A549 (cell line): ENCODE measurements around the gene TNFRSF19. TPM values are rescaled to one million over a fixed set of nuclear protein-coding genes. Genes with fewer than 3 reads are reported as not detected.

Experiments
- ATAC-seq, 2 experiments: fragments of 200-7000 bp in 1 of 2; fragments of >200 bp in 1 of 2; cut with Nextera tagmentation in 1 of 2; cut with Tn5 transposase in 1 of 2; 3 replicates each; pipeline versions ENCODE4 v1.8.0 to v1.9.1; 2018 to 2020; ENCODE audit warnings: mild to moderate bottlenecking in 1 of 2, moderate library complexity in 1 of 2
- CTCF ChIA-PET: fragments of 300-600 bp; sonication (Branson Sonifier 250); formaldehyde crosslinking; extraction: SDS; loops from one replicate; lab custom pipeline; 2021; ENCODE audit warnings: antibody characterized with exemption, inconsistent platforms; lab: Yijun Ruan, JAX
- POLR2A ChIA-PET: fragments of 350-600 bp; formaldehyde crosslinking; extraction: SDS; loops from one replicate; lab custom pipeline; 2021; ENCODE audit warnings: antibody characterized with exemption, inconsistent platforms; lab: Yijun Ruan, JAX
- DNase-seq, 2 experiments: peaks; one replicate each; pipeline versions ENCODE4 v3.0.0 to v3.0.0-alpha.2; 2011 to 2016; ENCODE audit warnings: low read depth in 1 of 2, low spot score in 1 of 2
- FAIRE-seq: peaks from 2 replicates; lab custom pipeline; 2011; peaks lifted over from hg19 to GRCh38; lab: Jason Lieb, UNC
- H3K27ac ChIP-seq, 2 experiments: fragments of >200 bp; sonication (Bioruptor Twin); formaldehyde crosslinking; 3 replicates each; pipeline ENCODE4 v1.5.1; 2016 to 2017
- H3K4me1 ChIP-seq: fragments of >200 bp; sonication (Bioruptor Twin); formaldehyde crosslinking; 3 replicates; pipeline ENCODE4 v1.6.1; 2016
- H3K4me2 ChIP-seq: fragments of >200 bp; sonication (Bioruptor Twin); formaldehyde crosslinking; 3 replicates; pipeline ENCODE4 v1.6.1; 2016
- H3K4me3 ChIP-seq: fragments of >200 bp; sonication (Bioruptor Twin); formaldehyde crosslinking; 3 replicates; pipeline ENCODE4 v1.5.1; 2016
- H3K9me3 ChIP-seq: fragments of >200 bp; sonication (Bioruptor Twin); formaldehyde crosslinking; 3 replicates; pipeline ENCODE4 v1.6.1; 2016
- HEYL ChIP-seq: fragments of 250-450 bp; sonication (Bioruptor Pico); IDR thresholded peaks from 2 replicates; pipeline ENCODE4 v1.8.0; 2021; ENCODE audit warnings: mild to moderate bottlenecking, moderate library complexity
- HOXA7 ChIP-seq: fragments of 250-450 bp; sonication (Bioruptor Pico); IDR thresholded peaks from 2 replicates; pipeline ENCODE4 v1.5.0; 2020; ENCODE audit warnings: mild to moderate bottlenecking, moderate library complexity
- HOXB5 ChIP-seq: fragments of 250-450 bp; sonication (Bioruptor Pico); IDR thresholded peaks from 2 replicates; pipeline ENCODE4 v1.5.0; 2020; ENCODE audit warnings: mild to moderate bottlenecking, moderate library complexity
- MAX ChIP-seq: IDR thresholded peaks from 2 replicates; pipeline ENCODE4 v1.6.1; 2012
- POLR2A ChIP-seq: IDR thresholded peaks from 2 replicates; pipeline ENCODE4 v1.6.1; 2012; ENCODE audit warnings: mild to moderate bottlenecking, low read length
- RCOR1 ChIP-seq: fragments of 150-350 bp; IDR thresholded peaks from 2 replicates; pipeline ENCODE4 v1.6.1; 2014; ENCODE audit warnings: antibody characterized with exemption, low read length, low read depth
- ZSCAN20 ChIP-seq: fragments of 250-450 bp; sonication (Bioruptor Pico); IDR thresholded peaks from 2 replicates; pipeline ENCODE4 v1.8.0; 2022; ENCODE audit warnings: mild to moderate bottlenecking, moderate library complexity
- WGBS: methylation state at CpG from one replicate; pipeline ENCODE4 v1.1.6; 2017; ENCODE audit errors: missing lambda C conversion rate; 5-methylcytosine and 5-hydroxymethylcytosine counted together
- polyA plus RNA-seq, 4 experiments: library from polyadenylated mRNA; depleted of rRNA in 3 of 4; stranded (reverse); fragments of >200 nt; fragmentation: RNase III in 1 of 4; extraction: RNeasy Plus Mini Kit Qiagen cat#74134 plus additional on column Dnase treatment in 1 of 4; gene quantifications; 2 replicates in 3 of 4; 3 replicates in 1 of 4; pipeline ENCODE4 v1.2.3, GENCODE V29; 2011 to 2017

Gene TNFRSF19
- polyA plus RNA-seq, 2 of the 4 experiments (the other 2 are of a cell fraction) = 1.2 to 1.9 TPM

DNA sequence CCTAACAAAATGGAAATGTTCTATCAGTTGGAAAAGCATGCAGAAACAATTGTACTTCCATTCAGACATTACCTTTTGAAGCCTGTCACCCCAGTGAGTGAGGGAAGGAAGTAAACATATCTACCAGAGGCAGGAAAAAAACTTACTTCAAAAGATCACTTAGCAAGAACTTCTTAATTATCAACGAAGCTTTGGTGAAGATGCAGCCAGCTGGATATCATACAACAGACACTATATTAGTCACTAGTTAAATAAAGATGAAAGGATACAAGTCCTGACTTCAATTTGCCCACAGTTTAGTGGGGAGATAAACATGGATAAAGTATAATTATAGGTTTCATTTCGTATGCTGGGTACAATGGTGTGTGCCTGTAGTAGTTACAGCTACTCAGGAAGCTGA, 148.8 kb downstream of the TNFRSF19 start:
- POLR2A ChIA-PET = no interaction called here
- no peak for DNase-seq
- 0 out of 6 replicates have a peak overlapping the region, but pooled peaks of 1 of the 2 experiments have one; percentile 29 for H3K27ac ChIP-seq
- TF ChIP-seq MAX (no peak), RCOR1 (no peak)
- no peaks in the 10 kb centered on the region for H3K9me3 ChIP-seq
- H3K4me2 ChIP-seq = peak overlapping the region; percentile 45; the same call in 2 of the 3 replicates
- peaks cover 10% of the 10 kb centered on the region; the same call in 1 of the 3 replicates for H3K4me1 ChIP-seq
- no peak for FAIRE-seq
- WGBS = 11% methylated on average over 2 of the region's 2 CpGs
- CTCF ChIA-PET = interaction anchor here (2.0 kb wide), 1 partner anchor 170 kb away, joined by 6 read pairs; the partner anchor contains the start of gene MIPEP
- H3K4me3 ChIP-seq = no peak overlapping the region
- ATAC-seq = no peak

DNA sequence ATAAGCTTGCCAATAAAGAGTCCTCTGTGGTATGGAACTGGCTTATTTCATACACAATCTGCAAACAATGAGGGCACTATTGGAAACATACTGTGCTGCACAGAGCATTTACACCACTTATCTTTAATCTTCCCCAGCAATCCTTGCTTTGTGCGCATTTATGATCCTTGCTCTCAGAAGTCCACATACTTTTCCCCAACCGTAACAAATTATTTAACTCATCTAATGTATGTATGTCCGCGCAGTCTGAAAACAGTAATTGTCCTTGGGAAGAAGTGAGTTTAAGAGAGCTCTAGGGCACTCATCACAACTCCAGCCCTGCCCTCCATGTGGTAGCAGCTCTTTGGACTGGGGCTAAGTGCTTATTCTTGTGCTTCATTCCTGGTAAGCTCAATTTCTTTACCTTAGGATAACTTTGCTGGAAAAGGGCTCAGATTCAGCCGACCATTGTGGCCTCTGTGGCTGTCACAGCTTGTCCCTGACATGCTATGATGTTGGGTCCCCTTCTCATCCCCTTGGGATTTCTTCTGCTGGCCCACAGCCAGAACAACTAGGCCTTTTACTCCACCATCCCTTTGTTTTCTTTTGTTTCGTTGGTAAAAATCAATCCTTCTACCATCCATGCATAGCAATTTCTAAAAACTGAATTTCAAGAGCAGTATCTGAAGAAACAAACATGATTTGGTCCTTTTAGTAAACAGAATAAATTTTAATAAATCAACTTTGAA, 152.7 kb downstream of the TNFRSF19 start:
- no peak for FAIRE-seq
- ChIA-PET CTCF (interaction anchor here (0.6 to 2.2 kb wide), 2 partner anchors 15 to 33 kb away, joined by 4 to 7 read pairs; no protein-coding TSS in a partner anchor), POLR2A (no interaction called here)
- Histone ChIP-seq H3K4me2 (no peak overlapping the region), H3K9me3 (no peaks in the 10 kb centered on the region), H3K4me3 (no peak overlapping the region)
- TF ChIP-seq POLR2A (no peak), HOXA7 (CRISPR knock-in tag) (no peak), HOXB5 (CRISPR knock-in tag) (no peak)
- TF ChIP-seq, all 56 proteins: peak for 0
- ATAC-seq (no peak), DNase-seq (no peak)
- H3K4me1 ChIP-seq = peaks cover 10% of the 10 kb centered on the region; the same call in 1 of the 3 replicates
- H3K27ac ChIP-seq = no peak overlapping the region
- 80% methylated on average over 6 of the region's 6 CpGs for WGBS

- Histone ChIP-seq H3K4me3 (no peak overlapping the region), H3K4me1 (peaks cover 10% of the 10 kb centered on the region; the same call in 1 of the 3 replicates), H3K27ac (no peak overlapping the region), H3K9me3 (no peaks in the 10 kb centered on the region), H3K4me2 (no peak overlapping the region)
- TF ChIP-seq HEYL (CRISPR knock-in tag) = no peak
- no peak for TF ChIP-seq ZSCAN20
- no peak for TF ChIP-seq HOXB5 (CRISPR knock-in tag)
- WGBS = 13% methylated on average over 1 of the region's 1 CpG
- CTCF ChIA-PET = interaction anchor here (2.2 kb wide), 2 partner anchors 7 to 15 kb away, joined by 5 to 7 read pairs; no protein-coding TSS in a partner anchor
- DNase-seq (no peak), ATAC-seq (no peak), FAIRE-seq (no peak)
- POLR2A ChIA-PET = no interaction called here
Observed at GRCh38 chr13:23723471-23723870, 153.3 kb downstream of the TNFRSF19 start.

- ChIA-PET CTCF (interaction anchor here (2.2 kb wide), 2 partner anchors 8 to 16 kb away, joined by 5 to 7 read pairs; no protein-coding TSS in a partner anchor), POLR2A (no interaction called here)
- DNase-seq (no peak), FAIRE-seq (no peak), ATAC-seq (no peak)
- H3K4me2 ChIP-seq = no peak overlapping the region
- TF ChIP-seq RCOR1 = no peak
- H3K4me1 ChIP-seq = peaks cover 2% of the 10 kb centered on the region; the same call in 1 of the 3 replicates
- no peak overlapping the region for H3K27ac ChIP-seq
- no peak overlapping the region for H3K4me3 ChIP-seq
- H3K9me3 ChIP-seq = no peaks in the 10 kb centered on the region
- WGBS = 78% methylated on average over 6 of the region's 7 CpGs
Observed at GRCh38 chr13:23724196-23724970, 154.2 kb downstream of the TNFRSF19 start.

Other genes with a start within 250 kb of the TNFRSF19 start
- 22.0 and 23.8 TPM in 2 replicates for gene SACS, start 136.7 kb upstream of the TNFRSF19 start, polyA plus RNA-seq (2011; rRNA removed)
- 6.6 to 7.5 TPM (median 6.9 TPM) in 3 replicates for gene SACS, start 136.7 kb upstream of the TNFRSF19 start, polyA plus RNA-seq (2017; fragmentation: RNase III; extraction: RNeasy Plus Mini Kit Qiagen cat#74134 plus additional on column Dnase treatment)